HTR-8/SVneo (cell line): ENCODE results near the gene YPEL5.
"Not testable (repeated sequence)": the region's sequence is repeated elsewhere in the genome, so short reads cannot be mapped to it uniquely, and the experiment has no call there.

ENCODE experiments used
- DNase-seq: peaks from one replicate; pipeline ENCODE4 v3.0.0; 2011; ENCODE audit warnings: low spot score, mixed read lengths; ENCODE audit not compliant: insufficient read length
- FAIRE-seq: peaks from 2 replicates; lab custom pipeline; 2011; peaks lifted over from hg19 to GRCh38; lab: Jason Lieb, UNC

Gene YPEL5

DNA sequence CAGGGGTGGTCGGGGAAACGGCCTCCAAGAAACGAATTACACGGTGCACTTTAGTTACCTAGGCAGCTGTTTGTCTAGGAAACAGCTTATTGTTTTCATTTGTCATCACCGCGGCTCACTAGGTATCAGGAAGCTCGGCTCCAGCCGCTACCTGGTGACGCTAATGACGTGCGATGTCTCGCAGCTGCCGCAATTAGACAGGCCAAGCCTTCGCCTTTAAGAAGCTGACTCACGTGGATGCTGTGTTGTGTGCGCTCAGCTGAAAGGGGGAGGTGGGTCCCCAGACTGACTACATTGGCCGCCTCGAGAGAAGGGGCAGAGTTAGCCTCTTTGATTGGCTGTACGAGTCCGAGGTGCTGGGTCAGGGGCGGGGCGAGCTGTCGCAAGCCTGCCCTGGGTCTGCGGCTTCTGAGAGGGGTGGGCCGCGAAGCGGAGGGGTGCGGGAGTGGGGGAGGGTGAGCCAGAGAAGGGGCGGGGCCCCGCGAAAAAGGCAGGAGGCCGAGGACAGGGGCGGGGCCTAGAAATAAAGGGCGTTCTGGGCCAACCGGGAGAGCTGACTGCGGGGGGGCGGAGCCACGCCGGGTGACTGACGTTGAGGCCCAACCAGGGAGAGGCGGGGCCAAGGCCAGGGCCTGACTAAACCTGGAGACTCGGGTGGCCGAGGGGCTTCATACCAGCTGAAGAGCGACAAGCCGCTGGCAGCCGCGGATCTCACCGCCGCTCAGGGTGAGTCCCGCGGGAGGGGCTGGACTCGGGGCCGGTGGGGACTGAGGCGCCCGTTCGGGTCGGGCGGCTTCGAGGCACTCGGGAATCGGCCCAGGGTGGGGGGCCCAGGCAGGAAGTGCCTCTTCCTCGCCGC, at the start of gene YPEL5:
TSS of gene YPEL5 (plus strand) at position 671 of the 859 bp plus-strand sequence. CDS start 9,645 bp downstream, outside the sequence.
- FAIRE-seq (peak; percentile 99), DNase-seq (peak; percentile 98)

DNA sequence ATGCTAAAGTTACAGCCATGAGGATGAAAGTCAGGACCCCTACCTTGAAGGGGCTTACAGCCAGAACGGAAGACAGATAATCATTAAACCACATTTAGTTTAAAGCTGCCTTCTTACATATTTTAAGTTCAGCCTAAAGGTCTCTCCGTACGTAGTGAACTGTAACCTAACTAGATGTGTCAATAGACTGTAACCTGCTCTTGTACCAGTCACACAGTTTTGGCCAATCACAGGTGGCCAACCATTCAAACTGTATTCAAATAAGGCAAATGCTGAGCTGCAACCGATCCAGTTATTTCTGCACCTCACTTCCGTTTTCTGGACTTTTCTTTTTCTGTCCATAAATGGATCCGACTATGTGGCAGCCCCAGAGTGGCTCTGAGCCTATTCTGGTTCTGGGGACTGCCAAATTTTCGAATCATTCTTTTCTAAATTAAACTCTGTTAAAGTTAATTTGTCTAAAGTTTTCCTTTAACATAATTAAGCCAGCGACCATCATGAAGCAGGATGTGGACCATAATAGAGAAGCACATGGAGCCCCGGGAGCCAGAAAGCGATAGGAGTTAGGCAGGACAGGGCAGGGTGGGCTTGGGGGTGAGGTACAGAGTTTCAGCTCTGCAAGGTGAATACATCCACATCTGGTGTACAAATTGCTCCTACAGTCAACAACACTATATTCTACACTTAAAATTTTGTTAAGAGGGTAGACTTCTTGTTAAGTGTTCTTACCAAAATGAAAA, 48.4 kb upstream of the YPEL5 start:
- DNase-seq = no peak
- no peak for FAIRE-seq

DNA sequence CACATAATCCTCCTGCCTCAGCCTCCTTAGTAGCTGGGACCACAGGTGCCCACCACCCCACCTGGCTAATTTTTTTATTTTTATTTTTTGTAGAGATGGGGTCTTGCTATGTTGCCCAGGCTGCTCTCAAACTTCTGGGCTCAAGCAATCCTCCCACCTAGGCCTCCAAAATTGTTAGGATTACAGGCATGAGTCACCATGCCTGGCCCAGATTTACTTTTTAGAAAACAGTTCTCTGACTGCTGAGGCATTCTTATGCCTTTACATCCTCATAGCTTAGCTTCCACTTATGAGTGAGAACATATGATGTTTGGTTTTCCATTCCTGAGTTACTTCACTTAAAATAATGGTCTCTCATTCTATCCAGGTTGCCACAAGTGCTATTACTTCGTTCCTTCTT, 47.4 kb upstream of the YPEL5 start:
- FAIRE-seq, DNase-seq: not testable (repeated sequence)

DNA sequence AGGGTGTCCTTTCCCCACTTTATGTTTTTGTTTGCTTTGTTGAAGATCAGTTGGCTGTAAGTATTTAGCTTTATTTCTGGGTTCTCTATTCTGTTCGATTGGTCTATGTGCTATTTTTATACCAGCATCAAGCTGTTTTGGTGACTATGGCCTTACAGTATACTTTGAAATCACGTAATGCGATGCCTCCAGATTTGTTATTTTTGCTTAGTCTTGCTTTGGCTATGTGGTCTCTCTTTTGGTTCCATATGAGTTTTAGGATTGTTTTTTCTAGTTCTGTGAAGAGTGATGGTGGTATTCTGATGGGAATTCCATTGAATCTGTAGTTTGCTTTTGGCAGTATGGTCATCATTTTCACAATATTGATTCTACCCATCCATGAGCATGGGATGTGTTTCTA, 46.1 kb upstream of the YPEL5 start:
- FAIRE-seq, DNase-seq: not testable (repeated sequence)

DNA sequence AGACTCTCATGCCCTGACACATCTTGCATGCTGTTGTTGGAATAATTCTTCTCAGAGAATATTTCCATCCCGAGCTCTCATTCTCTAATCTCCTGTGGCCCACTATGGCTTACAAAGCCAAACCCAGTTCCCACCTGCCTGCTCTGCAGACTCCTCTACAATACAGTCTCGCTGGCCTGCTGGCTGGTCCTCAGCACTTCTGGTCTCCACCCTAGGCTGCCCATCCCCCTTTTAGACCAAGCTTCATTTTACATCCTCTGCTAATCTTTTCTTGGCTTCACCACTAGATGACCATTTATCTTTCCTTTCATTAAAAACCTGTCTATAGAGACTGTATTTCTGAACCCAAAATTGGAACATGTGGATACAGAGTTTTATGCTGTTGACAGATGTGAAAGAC, 42.5 kb upstream of the YPEL5 start:
- DNase-seq = no peak
- FAIRE-seq = no peak

DNA sequence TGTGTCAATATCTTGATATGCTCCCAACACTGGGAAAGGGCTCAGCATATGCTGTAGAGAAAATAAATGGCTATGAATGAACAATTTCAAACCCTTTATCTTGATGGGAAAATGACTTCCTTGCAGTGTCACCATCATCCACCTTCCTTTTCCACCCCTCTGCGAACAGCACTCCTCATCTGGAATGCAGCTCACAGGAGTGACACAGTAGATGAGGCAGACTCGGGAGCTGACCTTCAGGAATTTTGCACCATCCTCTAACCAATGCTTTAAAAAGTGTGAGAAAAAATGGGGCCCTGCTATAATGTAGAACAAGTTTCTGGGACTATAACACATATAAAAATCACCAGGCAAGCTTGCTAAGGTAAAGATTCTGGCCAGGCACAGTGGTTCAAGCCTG, 41.3 kb upstream of the YPEL5 start:
- FAIRE-seq = no peak
- no peak for DNase-seq

DNA sequence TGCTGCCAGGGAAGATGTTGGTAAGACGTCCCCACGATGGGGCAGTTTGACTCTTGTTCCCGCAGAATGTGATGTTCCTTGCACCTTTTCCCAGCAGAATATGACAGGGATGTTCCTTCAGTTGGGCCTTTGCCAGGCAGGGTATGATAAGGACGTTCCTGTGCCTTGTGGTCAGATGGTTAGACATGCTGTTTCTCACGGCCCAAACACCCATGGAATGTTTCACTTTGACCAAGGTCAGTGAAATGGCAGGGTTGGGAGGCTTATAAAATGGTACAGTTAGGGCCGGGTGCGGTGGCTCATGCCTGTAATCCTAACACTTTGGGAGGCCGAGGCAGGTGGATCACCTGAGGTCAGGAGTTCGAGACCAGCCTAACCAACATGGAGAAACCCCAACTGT, 40.3 kb upstream of the YPEL5 start:
- DNase-seq (peak; percentile 25), FAIRE-seq (peak; percentile 83)

DNA sequence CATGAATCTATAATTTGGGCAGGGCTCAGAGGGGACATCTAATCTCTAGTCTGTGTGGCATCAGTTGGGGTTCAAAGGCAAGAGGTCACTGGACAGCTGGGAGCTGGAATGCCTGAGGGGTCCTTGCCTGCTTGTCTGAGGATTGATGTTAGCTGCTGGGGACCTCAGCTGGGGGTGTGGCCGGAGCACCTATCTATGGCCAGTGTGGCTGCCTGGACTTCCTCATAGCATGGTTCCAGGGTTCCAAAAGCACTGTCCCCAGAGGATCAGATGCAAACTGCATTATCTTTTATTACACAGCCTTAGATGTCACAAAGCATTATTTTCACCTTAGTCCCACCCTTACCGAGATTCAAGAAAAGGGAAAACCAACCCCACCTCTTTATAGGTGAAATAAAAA, 38.6 kb upstream of the YPEL5 start:
- FAIRE-seq (peak; percentile 36), DNase-seq (no peak)

DNA sequence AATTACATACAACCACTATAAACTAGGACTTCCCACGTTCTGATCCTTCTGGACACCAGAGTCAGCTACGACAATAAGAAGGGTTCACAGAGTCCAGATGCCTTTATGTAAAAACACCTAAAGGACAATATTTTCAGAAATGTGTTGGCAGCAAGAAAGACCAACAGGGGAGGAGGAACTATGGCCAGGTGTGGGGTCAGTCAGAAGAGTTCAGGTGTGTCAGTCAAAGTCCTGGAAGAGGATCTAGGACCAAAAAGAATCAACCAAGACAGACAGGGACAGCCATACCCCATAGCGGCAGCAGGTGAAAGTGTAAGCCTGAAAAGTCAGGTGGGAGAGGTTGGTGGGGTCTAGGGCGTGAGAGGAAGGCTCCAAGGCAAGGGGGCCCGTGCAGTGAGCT, 38.0 kb upstream of the YPEL5 start:
- FAIRE-seq (no peak), DNase-seq (no peak)

DNA sequence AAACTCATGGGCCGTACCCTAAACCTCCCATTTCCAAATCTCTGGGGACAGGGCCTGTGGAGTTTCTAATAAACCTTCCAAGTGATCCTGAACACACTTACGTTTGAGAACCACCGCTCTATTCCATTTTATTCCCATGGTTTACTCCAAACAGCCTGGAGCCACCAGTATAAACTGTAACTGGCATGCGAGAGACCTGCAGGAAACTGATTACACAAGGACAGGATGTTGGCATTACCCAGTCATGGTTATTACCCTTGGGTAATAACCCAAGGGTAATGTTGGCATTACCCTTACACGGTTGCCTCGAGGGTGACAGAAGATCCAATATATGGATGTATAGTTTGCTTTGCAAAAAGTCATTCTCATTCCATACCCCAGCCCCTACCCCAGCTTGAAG, 37.0 kb upstream of the YPEL5 start:
- no peak for DNase-seq
- no peak for FAIRE-seq

DNA sequence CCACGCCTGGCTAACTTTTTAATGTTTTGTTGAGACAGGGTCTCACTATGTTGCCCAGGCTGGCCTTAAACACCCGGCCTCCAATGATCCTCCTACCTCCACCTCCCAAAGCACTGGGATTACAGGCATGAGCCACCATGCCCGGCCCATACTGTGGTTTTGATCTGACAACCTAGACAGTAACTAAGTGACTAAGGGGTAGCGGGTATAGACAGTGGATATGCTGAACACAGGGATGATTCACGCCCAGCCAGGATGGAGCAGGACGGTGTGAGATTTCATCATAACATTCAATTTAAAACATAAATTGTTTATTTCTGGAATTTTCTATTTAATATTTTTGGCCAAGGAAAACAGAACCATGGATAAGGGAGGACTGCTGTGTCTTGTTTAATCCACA, 36.0 kb upstream of the YPEL5 start:
- FAIRE-seq (no peak), DNase-seq (no peak)

DNA sequence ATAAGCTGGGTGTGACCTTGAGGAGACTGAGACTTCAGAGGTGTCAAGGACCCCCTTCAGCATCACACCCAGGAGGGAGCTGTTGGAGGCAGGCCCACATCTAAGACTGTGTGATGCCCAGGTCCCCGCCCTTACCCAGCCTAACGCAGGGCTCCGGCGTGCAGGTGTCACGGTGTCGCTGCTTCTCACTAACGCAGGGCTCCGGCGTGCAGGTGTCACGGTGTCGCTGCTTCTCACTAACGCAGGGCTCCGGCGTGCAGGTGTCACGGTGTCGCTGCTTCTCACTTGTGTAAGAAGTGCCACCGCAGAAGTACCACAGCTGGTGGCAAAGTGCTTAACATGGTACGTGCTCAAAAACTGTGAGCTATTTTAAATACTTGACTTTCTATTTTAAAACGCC, 35.6 kb upstream of the YPEL5 start:
- DNase-seq, FAIRE-seq: not testable (repeated sequence)

DNA sequence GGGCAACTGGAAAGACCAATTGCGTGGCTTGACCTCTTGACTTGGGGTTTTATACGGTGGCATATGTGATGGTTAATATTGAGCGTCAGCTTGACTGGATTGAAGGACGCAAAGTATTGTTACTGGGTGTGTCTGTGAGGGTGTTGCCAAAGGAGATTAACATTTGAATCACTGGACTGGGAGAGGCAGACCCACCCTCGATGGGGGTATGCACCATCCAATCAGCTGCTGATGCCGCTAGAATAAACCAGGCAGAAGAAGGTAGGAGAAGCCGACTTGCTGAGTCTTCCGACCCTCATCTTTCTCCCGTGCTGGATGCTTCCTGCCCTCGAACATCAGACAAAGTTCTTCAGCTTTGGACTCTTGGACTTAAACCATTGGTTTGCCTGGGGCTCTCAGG, 34.2 kb upstream of the YPEL5 start:
- no peak for FAIRE-seq

DNA sequence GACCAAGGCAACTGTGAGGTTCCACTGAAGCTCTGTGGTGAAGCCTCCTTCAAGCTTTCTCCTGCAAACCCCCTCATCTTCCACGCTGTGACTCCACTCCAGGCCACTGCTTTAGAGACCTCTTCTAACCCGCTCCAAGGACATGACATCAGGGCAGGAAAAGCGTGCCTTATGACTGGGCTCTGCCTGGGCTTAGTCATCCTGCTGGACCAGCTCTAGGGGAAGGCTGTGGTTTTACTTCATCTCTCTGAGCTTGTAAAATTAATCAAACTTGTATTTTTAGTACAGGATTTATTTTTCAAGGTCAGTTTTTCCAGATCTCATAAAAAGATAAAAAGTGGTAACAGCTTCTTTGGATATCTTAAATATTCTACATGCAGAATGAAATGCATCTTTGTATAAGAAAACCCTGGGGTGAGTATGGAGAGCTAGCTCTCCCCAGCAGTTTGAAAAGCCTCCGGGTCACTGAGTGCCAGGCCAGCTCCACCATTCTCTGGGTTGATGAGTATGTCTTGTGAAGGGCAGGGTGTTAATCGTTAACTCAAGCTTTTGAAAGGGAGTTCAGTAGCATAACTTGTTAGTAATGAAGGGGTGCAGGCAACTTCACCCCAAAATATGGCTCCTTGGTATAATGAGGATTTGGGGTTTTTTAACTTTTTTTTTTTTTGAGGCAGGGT, 33.1 kb upstream of the YPEL5 start:
- peak; percentile 48 for FAIRE-seq

More for the DNA sequence above, 34.2 kb upstream of the YPEL5 start:
- no peak for DNase-seq

DNA sequence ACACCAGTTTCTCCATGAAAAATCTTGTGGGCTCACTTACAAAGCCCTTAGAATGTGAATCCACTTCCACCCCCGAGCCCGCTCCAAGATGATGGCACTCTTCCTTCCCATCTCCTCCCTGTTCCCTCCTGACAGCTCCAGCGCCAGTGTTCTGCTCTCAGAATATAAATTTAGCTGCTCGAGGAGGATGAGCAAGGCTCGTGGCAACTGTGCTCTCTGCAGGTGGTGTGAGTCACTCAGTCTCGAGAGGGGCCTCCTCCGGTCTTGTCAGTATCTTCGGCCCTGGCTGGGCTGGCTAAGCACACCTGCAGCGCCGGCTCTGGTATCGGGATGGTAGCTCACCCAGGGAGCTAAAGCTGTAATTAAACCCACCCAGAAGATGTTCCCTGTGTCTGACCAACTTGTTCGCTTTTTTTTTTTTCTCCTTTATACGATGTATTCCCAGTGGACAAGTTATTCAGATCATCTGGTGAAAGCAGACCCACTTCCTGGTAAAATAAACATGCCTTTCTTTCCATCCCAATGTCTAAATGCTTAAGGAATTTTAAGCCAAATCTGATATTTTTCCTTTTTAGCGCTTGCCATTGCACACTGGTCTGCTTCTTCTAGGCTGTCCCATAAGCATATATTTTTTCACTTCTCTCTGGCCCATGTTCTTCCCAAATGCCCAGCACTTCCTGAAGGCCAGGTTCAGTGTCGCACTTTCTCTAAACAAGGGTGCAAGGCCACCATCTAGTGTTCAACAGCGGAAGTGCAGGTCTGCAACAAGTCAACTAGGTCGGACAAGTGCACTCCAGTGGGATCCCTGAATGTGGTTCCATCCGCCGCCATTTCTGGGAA, 31.4 kb upstream of the YPEL5 start:
- DNase-seq (peak; percentile 81), FAIRE-seq (peak; percentile 86)

More for the DNA sequence above, 33.1 kb upstream of the YPEL5 start:
- DNase-seq = peak; percentile 81

DNA sequence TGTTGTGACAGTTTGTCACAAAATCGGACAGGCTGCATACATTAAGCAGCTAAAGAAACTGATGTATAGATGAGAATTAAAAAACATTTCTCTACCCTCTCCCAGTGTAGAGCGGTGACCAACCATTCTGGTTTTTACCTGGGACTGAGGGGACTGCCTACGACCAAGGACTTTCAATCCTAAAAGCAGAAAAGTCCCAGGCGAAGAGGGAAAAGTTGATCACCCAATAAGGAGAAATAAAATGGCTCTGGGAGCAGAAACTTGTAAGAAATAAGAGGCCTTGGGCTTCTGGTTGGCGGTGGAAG, 30.9 kb upstream of the YPEL5 start:
- DNase-seq (no peak), FAIRE-seq (no peak)

DNA sequence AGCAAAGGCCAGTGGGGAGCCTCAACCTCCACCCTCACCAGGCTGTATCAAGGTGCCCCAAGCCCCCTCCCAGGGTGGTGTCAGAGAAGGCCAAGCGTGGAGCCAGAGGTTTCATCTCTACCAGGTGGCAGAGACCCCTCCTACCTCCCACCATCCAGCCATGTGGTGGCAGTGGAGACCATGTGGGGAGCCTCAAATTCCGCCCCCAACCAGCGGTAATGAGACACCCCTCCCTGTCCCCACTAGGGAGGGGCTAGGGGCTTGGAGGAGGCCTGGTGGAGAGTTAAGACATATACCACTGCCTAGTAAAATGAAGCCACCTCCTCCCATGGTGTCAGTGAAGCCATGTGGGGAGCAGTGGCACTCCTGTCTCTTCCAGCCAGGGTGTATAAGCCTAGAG, 24.4 kb upstream of the YPEL5 start:
- DNase-seq (no peak), FAIRE-seq (no peak)

DNA sequence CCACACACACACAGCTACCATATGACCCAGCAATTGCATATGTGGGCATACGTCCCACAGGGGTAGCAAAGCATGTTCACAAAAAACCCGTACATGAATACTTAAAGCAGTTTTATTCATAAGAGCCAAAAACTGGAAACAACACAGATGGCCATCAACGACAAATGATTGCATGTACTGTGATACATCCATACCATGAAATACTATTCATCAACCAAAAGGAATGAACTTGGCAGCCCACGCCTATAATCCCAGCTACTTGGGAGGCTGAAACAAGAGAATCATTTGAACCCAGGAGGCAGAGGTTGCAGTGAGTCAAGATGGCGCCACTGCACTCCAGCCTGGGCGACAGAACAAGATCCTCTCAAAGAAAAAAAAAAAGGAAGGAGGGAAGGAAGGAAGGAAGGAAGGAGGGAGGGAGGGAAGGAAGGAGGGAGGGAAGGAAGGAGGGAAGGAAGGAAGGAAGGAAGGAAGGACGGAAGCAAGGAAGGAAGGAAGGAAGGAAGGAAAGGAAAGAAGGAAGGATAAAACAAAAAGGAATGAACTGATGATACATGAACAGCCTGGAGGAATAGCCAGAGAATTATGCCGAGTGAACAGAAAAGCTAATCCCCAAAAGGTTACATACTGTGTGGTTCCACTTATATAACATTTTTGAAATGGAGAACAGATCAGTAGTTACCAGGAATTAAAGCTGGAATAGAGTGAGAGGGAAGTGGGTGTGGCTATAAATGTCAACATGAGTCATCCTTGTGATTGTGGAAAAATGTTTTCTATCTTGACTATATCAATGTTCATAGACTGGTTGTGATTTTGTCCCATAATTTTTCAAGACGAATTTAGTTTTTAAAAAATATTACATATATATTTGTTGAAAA, 19.6 kb upstream of the YPEL5 start:
- FAIRE-seq = no peak
- DNase-seq = no peak

DNA sequence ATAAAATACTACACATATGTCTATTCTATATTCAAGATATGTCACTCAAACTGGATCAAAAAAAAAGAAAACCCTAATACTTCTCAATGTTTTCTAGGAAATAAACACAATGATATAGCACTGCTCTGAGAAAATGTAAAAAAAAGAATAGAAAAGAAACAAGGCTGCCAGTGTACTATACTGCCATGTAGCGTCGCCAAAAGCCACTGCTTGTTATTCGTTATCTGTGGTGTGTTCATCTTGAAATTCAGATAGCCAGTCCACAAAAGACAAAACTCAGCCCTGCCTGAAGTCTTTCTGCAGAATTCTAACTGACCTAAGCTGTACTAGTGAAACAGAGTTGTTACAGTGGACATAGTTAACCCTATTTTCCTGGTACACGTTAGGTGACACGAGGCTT, 12.2 kb upstream of the YPEL5 start:
- FAIRE-seq (no peak), DNase-seq (no peak)
